ENCODE measurements around the gene INKA2.

DNA sequence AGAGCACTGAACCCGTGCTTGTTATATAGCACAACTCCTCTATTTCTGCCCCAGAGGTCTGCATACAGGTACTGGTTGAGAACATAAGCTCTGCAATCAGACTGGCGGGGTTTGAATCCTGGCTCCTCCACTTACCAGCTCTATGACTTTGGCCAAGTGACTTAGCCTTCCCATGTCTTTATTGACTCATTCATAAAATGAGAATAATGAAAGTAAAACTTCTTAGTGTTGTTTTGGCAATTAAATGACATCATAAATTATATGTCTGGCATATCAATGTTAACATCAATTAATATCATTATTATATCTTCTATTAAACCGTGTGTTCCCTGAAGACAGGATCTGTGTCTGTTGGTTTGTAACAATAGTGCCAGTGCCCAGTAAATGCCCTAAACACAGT is 4.3 kb downstream of the INKA2 start:
- TF ChIP-seq CTCF (IDR thresholded peaks at IDR 0.05) = no peak
- no peak for TF ChIP-seq POLR2A (IDR thresholded peaks at IDR 0.05)
